CD14-positive monocyte (primary cell): ENCODE measurements around the gene HYOU1. TPM values are rescaled to one million over a fixed set of nuclear protein-coding genes. Genes with fewer than 3 reads are reported as not detected.
"Not testable (repeated sequence)": the region's sequence is repeated elsewhere in the genome, so short reads cannot be mapped to it uniquely, and the experiment has no call there.

Experiments
- DNase-seq, 3 donors: peaks; one replicate each; pipeline ENCODE4 v3.0.0-alpha.2; 2011 to 2022
- H2AFZ ChIP-seq: 2 replicates; pipeline ENCODE4 v1.6.0; 2012; ENCODE audit warnings: mild to moderate bottlenecking, low read depth, low read length, inconsistent platforms; ENCODE audit not compliant: insufficient read depth, poor library complexity, severe bottlenecking
- H3K27ac ChIP-seq, 2 donors: 1 replicate in 1 of 2; 2 replicates in 1 of 2; pipeline ENCODE4 v1.5.1; 2012 to 2013; ENCODE audit warnings: low read length in 2 of 2, control low read depth in 1 of 2, inconsistent platforms in 1 of 2, low read depth in 1 of 2, mild to moderate bottlenecking in 1 of 2
- H3K27me3 ChIP-seq, 2 donors: one replicate each; pipeline versions ENCODE4 v1.6.0 to v1.6.1; 2011 to 2013; ENCODE audit warnings: low read length in 2 of 2; ENCODE audit not compliant: control insufficient read depth in 2 of 2, insufficient read depth in 2 of 2
- H3K36me3 ChIP-seq, 2 donors: replicated peaks in 1 of 2; 1 replicate in 1 of 2; 2 replicates in 1 of 2; pipeline versions ENCODE4 v1.5.1 to v1.6.1; 2012 to 2013; ENCODE audit warnings: low read length in 2 of 2, control low read depth in 1 of 2, inconsistent platforms in 1 of 2, mild to moderate bottlenecking in 1 of 2; ENCODE audit not compliant: insufficient read depth in 2 of 2, control insufficient read depth in 1 of 2
- H3K4me1 ChIP-seq, 2 donors: 1 replicate in 1 of 2; 2 replicates in 1 of 2; pipeline versions ENCODE4 v1.5.1 to v1.6.1; 2012 to 2013; ENCODE audit warnings: low read length in 2 of 2, control low read depth in 1 of 2, inconsistent platforms in 1 of 2, mild to moderate bottlenecking in 1 of 2, moderate library complexity in 1 of 2; ENCODE audit not compliant: insufficient read depth in 2 of 2, control insufficient read depth in 1 of 2
- H3K4me2 ChIP-seq: replicated peaks from 2 replicates; pipeline ENCODE3; 2012; ENCODE audit warnings: low read length, moderate library complexity, mild to moderate bottlenecking; ENCODE audit not compliant: poor library complexity, severe bottlenecking; ENCODE audit errors: extremely low read depth
- H3K4me3 ChIP-seq, 3 experiments: fragments of 200-600 bp in 1 of 3; sonication (generic) in 1 of 3; replicated peaks in 1 of 3; 1 replicate in 2 of 3; 2 replicates in 1 of 3; pipeline ENCODE4 v1.5.1; 2011 to 2013; ENCODE audit warnings: low read length in 3 of 3, mild to moderate bottlenecking in 3 of 3, control low read depth in 2 of 3, low read depth in 2 of 3, inconsistent platforms in 1 of 3, moderate library complexity in 1 of 3
- H3K79me2 ChIP-seq: 2 replicates; pipeline ENCODE4 v1.6.0; 2012; ENCODE audit warnings: mild to moderate bottlenecking, control low read depth, inconsistent platforms, low read length, moderate library complexity; ENCODE audit not compliant: insufficient read depth
- H3K9ac ChIP-seq: 2 replicates; pipeline ENCODE4 v1.6.0; 2017; ENCODE audit warnings: low read length, mild to moderate bottlenecking; ENCODE audit not compliant: insufficient read depth, poor library complexity, severe bottlenecking
- H3K9me3 ChIP-seq, 2 donors: replicated peaks in 1 of 2; 1 replicate in 1 of 2; 2 replicates in 1 of 2; pipeline versions ENCODE4 v1.5.1 to v1.6.1; 2012 to 2013; ENCODE audit warnings: low read length in 2 of 2, control low read depth in 1 of 2; ENCODE audit not compliant: control insufficient read depth in 1 of 2, insufficient read depth in 1 of 2
- H4K20me1 ChIP-seq: 2 replicates; pipeline ENCODE4 v1.6.0; 2012; ENCODE audit warnings: mild to moderate bottlenecking, low read length, control low read depth, moderate library complexity; ENCODE audit not compliant: insufficient read depth
- H3K27ac Mint-ChIP-seq, 7 donors: one replicate each; pipeline ENCODE4 v1.8.0; 2020; ENCODE audit warnings: mild to moderate bottlenecking in 7 of 7, mixed read lengths in 7 of 7, moderate library complexity in 6 of 7, inconsistent platforms in 2 of 7
- H3K27me3 Mint-ChIP-seq, 3 donors: one replicate each; pipeline ENCODE4 v1.8.0; 2021 to 2022; ENCODE audit warnings: low read depth in 3 of 3, mild to moderate bottlenecking in 3 of 3, mixed read lengths in 3 of 3, moderate library complexity in 3 of 3, inconsistent platforms in 1 of 3
- H3K36me3 Mint-ChIP-seq, 2 donors: one replicate each; pipeline ENCODE4 v1.8.0; 2020; ENCODE audit warnings: mixed read lengths in 2 of 2, inconsistent platforms in 1 of 2, mild to moderate bottlenecking in 1 of 2
- H3K4me1 Mint-ChIP-seq: one replicate; pipeline ENCODE4 v1.8.0; 2020; ENCODE audit warnings: mild to moderate bottlenecking, mixed read lengths
- H3K4me3 Mint-ChIP-seq, 2 donors: one replicate each; pipeline ENCODE4 v1.8.0; 2020; ENCODE audit warnings: mild to moderate bottlenecking in 2 of 2, mixed read lengths in 2 of 2, moderate library complexity in 1 of 2
- H3K9me3 Mint-ChIP-seq, 7 donors: one replicate each; pipeline ENCODE4 v1.8.0; 2020 to 2022; ENCODE audit warnings: mixed read lengths in 7 of 7, mild to moderate bottlenecking in 6 of 7, moderate library complexity in 6 of 7, inconsistent platforms in 2 of 7
- WGBS: methylation state at CpG from one replicate; pipeline ENCODE4 v1.1.5; 2013; ENCODE audit warnings: missing lambda C conversion rate; ENCODE audit not compliant: insufficient coverage; 5-methylcytosine and 5-hydroxymethylcytosine counted together
- intact Hi-C, 2 donors: fragments of 100-400 bp; cut with micrococcal nuclease; formaldehyde crosslinking; loops; one replicate each; pipeline versions ENCODE4 v1.15.0 to v1.15.1; 2023
- polyA plus RNA-seq, 3 donors: library from polyadenylated mRNA; depleted of rRNA in 1 of 3; unstranded in 2 of 3; stranded (reverse) in 1 of 3; fragments of 300-500 nt in 2 of 3; fragments of >200 nt in 1 of 3; fragmentation: Illumina TruSeq in 2 of 3; gene quantifications; 1 replicate in 2 of 3; 2 replicates in 1 of 3; pipeline ENCODE4 v1.2.3, GENCODE V29; 2012 to 2021
- TF ChIP-seq, protein P1 (sequence below): fragments of 200-600 bp; IDR thresholded peaks from one replicate; pipeline ENCODE4 v1.8.0; 2022; ENCODE audit warnings: antibody characterized with exemption, mild to moderate bottlenecking

The HYOU1 gene
- polyA plus RNA-seq, 3 donors, result 8.4 to 34.9 (median 8.6) TPM

DNA sequence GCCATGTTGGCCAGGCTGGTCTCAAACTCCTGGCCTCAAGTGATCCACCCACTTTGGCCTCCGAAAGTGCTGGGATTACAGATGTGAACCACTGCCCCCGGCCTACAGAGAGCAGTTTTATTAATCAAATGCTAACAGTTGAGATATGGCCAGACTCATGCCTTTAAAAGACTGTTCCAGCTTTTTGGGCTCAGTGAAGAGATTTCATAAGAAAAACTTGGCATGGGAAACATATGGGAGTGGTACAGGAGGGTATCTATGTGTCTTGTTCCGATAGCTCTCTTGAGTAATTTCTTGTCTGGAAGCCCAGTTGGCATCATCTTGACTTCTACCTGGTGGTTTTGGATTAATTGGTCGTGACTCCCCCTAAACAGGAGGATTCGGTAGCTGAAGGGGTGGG, 18.1 kb downstream of the HYOU1 start:
- Histone ChIP-seq H3K36me3 (no peaks in the 10 kb centered on the region), H4K20me1 (no peaks in the 10 kb centered on the region), H3K27ac (no peak overlapping the region), H3K79me2 (no peaks in the 10 kb centered on the region), H3K4me1 (no peaks in the 10 kb centered on the region), H3K9ac (no peak overlapping the region), H3K4me2 (no peak overlapping the region), H2AFZ (no peak overlapping the region), H3K9me3 (no peaks in the 10 kb centered on the region), H3K27me3 (no peaks in the 10 kb centered on the region), H3K4me3 (no peak overlapping the region)
- TF ChIP-seq, protein P1, sequence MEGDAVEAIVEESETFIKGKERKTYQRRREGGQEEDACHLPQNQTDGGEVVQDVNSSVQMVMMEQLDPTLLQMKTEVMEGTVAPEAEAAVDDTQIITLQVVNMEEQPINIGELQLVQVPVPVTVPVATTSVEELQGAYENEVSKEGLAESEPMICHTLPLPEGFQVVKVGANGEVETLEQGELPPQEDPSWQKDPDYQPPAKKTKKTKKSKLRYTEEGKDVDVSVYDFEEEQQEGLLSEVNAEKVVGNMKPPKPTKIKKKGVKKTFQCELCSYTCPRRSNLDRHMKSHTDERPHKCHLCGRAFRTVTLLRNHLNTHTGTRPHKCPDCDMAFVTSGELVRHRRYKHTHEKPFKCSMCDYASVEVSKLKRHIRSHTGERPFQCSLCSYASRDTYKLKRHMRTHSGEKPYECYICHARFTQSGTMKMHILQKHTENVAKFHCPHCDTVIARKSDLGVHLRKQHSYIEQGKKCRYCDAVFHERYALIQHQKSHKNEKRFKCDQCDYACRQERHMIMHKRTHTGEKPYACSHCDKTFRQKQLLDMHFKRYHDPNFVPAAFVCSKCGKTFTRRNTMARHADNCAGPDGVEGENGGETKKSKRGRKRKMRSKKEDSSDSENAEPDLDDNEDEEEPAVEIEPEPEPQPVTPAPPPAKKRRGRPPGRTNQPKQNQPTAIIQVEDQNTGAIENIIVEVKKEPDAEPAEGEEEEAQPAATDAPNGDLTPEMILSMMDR, result no peak
- 90% methylated on average over 3 of the region's 5 CpGs for WGBS
- Mint-ChIP-seq H3K9me3 (no peaks in the 10 kb centered on the region), H3K27me3 (peaks cover 0 to 5% (median 2%) of the 10 kb centered on the region in 3 donors), H3K27ac (no peak overlapping the region), H3K4me3 (no peak overlapping the region), H3K36me3 (no peaks in the 10 kb centered on the region), H3K4me1 (peaks cover 11% of the 10 kb centered on the region)
- intact Hi-C loops, result no loop called here
- no peak for DNase-seq

DNA sequence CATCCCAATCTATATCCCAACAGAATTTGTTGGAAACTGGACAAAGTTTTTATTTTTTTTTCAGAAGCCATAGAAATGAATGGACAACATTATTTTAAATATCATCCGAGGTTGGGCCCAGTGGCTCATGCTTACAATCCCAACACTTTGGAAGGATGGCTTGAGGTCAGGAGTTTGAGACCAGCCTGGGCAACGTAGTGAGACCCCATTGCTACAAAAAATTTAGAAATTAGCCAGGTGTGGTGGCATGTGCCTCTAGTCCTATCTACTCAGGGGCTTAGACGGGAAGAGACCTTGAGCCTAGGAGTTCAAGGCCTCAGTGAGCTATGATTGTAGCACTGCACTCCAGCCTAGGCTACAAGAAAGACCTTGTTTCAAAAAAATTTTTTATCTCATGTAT, 22.2 kb downstream of the HYOU1 start:
- no peak overlapping the region for H3K27ac ChIP-seq
- 94% methylated on average over 3 of the region's 3 CpGs for WGBS
- peaks cover 6 to 7% of the 10 kb centered on the region in 2 donors for H3K4me1 ChIP-seq
- no peaks in the 10 kb centered on the region for H4K20me1 ChIP-seq
- no peaks in the 10 kb centered on the region for H3K79me2 ChIP-seq
- H3K27me3 ChIP-seq, result no peaks in the 10 kb centered on the region
- intact Hi-C loops, result loop anchor here in 1 of 2 donors (5.0 kb wide), 1 partner anchor 38 kb away; the partner anchor contains the start of gene CENATAC
- TF ChIP-seq, protein P1, result no peak
- peaks cover 12% of the 10 kb centered on the region for H3K4me1 Mint-ChIP-seq
- H3K4me3 ChIP-seq, result no peak overlapping the region
- no peak overlapping the region for H3K9ac ChIP-seq
- H3K36me3 ChIP-seq, result no peaks in the 10 kb centered on the region
- DNase-seq, result no peak
- H3K9me3 Mint-ChIP-seq, result no peaks in the 10 kb centered on the region
- no peak overlapping the region for H3K4me3 Mint-ChIP-seq
- no peak overlapping the region for H3K4me2 ChIP-seq
- H2AFZ ChIP-seq, result no peak overlapping the region
- H3K27ac Mint-ChIP-seq, result no peak overlapping the region
- no peaks in the 10 kb centered on the region for H3K9me3 ChIP-seq
- peaks cover 0 to 3% (median 2%) of the 10 kb centered on the region in 3 donors for H3K27me3 Mint-ChIP-seq
- no peaks in the 10 kb centered on the region for H3K36me3 Mint-ChIP-seq

DNA sequence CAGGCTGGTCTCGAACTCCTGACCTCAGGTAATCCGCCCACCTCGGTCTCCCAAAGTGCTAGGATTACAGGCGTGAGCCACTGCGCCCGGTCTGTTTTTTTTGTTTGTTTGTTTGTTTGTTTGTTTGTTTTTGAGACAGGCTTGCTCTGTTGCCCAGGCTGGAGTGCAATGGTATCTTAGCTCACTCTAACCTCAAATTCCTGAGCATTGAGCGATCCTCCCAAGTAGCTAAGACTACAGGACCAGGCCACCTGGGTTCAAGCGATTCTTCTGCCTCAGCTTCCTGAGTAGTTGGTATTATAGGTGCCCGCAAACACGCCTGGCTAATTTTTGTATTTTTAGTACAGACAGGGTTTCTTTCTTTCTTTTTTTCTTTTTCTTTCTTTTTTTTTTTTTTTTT, 23.6 kb downstream of the HYOU1 start:
- H3K4me1 Mint-ChIP-seq, result peaks cover 16% of the 10 kb centered on the region
- H3K36me3 ChIP-seq, H2AFZ ChIP-seq, H3K36me3 Mint-ChIP-seq, H3K4me3 ChIP-seq, H3K27me3 Mint-ChIP-seq, H3K9me3 Mint-ChIP-seq, H3K79me2 ChIP-seq, H3K27ac ChIP-seq, H3K9me3 ChIP-seq, H3K27me3 ChIP-seq, H3K27ac Mint-ChIP-seq, DNase-seq, H4K20me1 ChIP-seq, H3K4me3 Mint-ChIP-seq, H3K9ac ChIP-seq, H3K4me2 ChIP-seq: not testable (repeated sequence)
- WGBS, result no CpG with 5 or more reads among the region's 10 CpGs
- intact Hi-C loops, result loop anchor here in 1 of 2 donors (5.0 kb wide), 1 partner anchor 36 kb away; the partner anchor contains the start of gene CENATAC
- peaks cover 8 to 15% of the 10 kb centered on the region in 2 donors for H3K4me1 ChIP-seq
